ENCODE measurements around the gene MRPL14.

The MRPL14 gene

GRCh38 chr6:44110005-44110676, 17.1 kb downstream of the MRPL14 start:
- no peak for DNase-seq (ENCODE audit: extremely low read depth, low read depth)
- H3K4me3 ChIP-seq (replicated peaks; ENCODE audit: low read depth, low read length) = no peak overlapping the region
- TF ChIP-seq CTCF (IDR thresholded peaks at IDR 0.05; ENCODE audit: low read depth, low read length, missing control alignments) = no peak

- no peak overlapping the region for H3K4me3 ChIP-seq (replicated peaks; ENCODE audit: low read depth, low read length)
- no peak for DNase-seq (ENCODE audit: extremely low read depth, low read depth)
- TF ChIP-seq CTCF (IDR thresholded peaks at IDR 0.05; ENCODE audit: low read depth, low read length, missing control alignments) = no peak
Observed at GRCh38 chr6:44109212-44109611, 18.0 kb downstream of the MRPL14 start.

- no peak for TF ChIP-seq CTCF (IDR thresholded peaks at IDR 0.05; ENCODE audit: low read depth, low read length, missing control alignments)
- no peak overlapping the region for H3K4me3 ChIP-seq (replicated peaks; ENCODE audit: low read depth, low read length)
- no peak for DNase-seq (ENCODE audit: extremely low read depth, low read depth)
Observed at GRCh38 chr6:44108471-44108870, 18.8 kb downstream of the MRPL14 start.

GRCh38 chr6:44107017-44107416, 20.2 kb downstream of the MRPL14 start:
- no peak overlapping the region for H3K4me3 ChIP-seq (replicated peaks; ENCODE audit: low read depth, low read length)
- no peak for DNase-seq (ENCODE audit: extremely low read depth, low read depth)
- no peak for TF ChIP-seq CTCF (IDR thresholded peaks at IDR 0.05; ENCODE audit: low read depth, low read length, missing control alignments)

- DNase-seq (ENCODE audit: extremely low read depth, low read depth) = no peak
- no peak overlapping the region for H3K4me3 ChIP-seq (replicated peaks; ENCODE audit: low read depth, low read length)
- no peak for TF ChIP-seq CTCF (IDR thresholded peaks at IDR 0.05; ENCODE audit: low read depth, low read length, missing control alignments)
Observed at GRCh38 chr6:44105993-44106740, 21.1 kb downstream of the MRPL14 start.

- no peak for TF ChIP-seq CTCF (IDR thresholded peaks at IDR 0.05; ENCODE audit: low read depth, low read length, missing control alignments)
- DNase-seq (ENCODE audit: extremely low read depth, low read depth) = no peak
- no peak overlapping the region for H3K4me3 ChIP-seq (replicated peaks; ENCODE audit: low read depth, low read length)
Observed at GRCh38 chr6:44105146-44105545, 22.1 kb downstream of the MRPL14 start.

Measured in HFF-Myc (cell line).